ENCODE results near the gene MTRR. TPM values are rescaled to one million over a fixed set of nuclear protein-coding genes. Genes with fewer than 3 reads are reported as not detected.

The MTRR gene
- total RNA-seq, 2 donors from 2014 or later, result 40.6 to 47.0 TPM

- Mint-ChIP-seq H3K27ac (no peak overlapping the region), H3K4me3 (no peak overlapping the region)
- 83 to 95% methylated on average over 1 of the region's 2 CpGs for WGBS, 2 experiments (ENCODE audit: insufficient coverage in 1 of 2, insufficient read length in 1 of 2)
These were observed 2.8 kb upstream of the MTRR start for GRCh38 chr5:7866196-7866595.

GRCh38 chr5:7867260-7867659, 1.7 kb upstream of the MTRR start:
- no peak overlapping the region for H3K4me3 Mint-ChIP-seq
- no peak overlapping the region for H3K27ac ChIP-seq (ENCODE audit: low read depth, low read length)
- H3K4me1 Mint-ChIP-seq, result peaks cover 14% of the 10 kb centered on the region
- no peak overlapping the region for H3K9ac ChIP-seq (ENCODE audit: extremely low read depth, low read length, poor library complexity, severe bottlenecking)
- no peak for DNase-seq
- no peak for TF ChIP-seq CTCF (conservative IDR thresholded peaks at IDR 0.05)
- H3K9me3 ChIP-seq (ENCODE audit: control insufficient read depth, low read length), result no peaks in the 10 kb centered on the region
- WGBS, 2 experiments (ENCODE audit: insufficient coverage in 1 of 2, insufficient read length in 1 of 2), result 93 to 94% methylated on average over 3 of the region's 3 CpGs
- no peak overlapping the region for H3K27ac Mint-ChIP-seq
- H3K27me3 ChIP-seq (ENCODE audit: control insufficient read depth, insufficient read depth, low read length, poor library complexity, severe bottlenecking), result no peaks in the 10 kb centered on the region
- H3K36me3 ChIP-seq (ENCODE audit: control insufficient read depth, insufficient read depth, low read length), result peaks cover 29% of the 10 kb centered on the region
- H3K27me3 Mint-ChIP-seq (ENCODE audit: insufficient read depth), result no peaks in the 10 kb centered on the region
- H3K4me3 ChIP-seq (ENCODE audit: low read length), result peak overlapping the region; percentile 85
- peaks cover 7% of the 10 kb centered on the region for H3K4me1 ChIP-seq (ENCODE audit: control insufficient read depth, insufficient read depth, low read length)
- H3K36me3 Mint-ChIP-seq (ENCODE audit: low read depth), result peaks cover 4% of the 10 kb centered on the region
- no peaks in the 10 kb centered on the region for H3K9me3 Mint-ChIP-seq

More at GRCh38 chr5:7866196-7866595, 2.8 kb upstream of the MTRR start:
- Histone ChIP-seq H3K9ac (ENCODE audit: extremely low read depth, low read length, poor library complexity, severe bottlenecking) (no peak overlapping the region), H3K4me3 (ENCODE audit: low read length) (no peak overlapping the region), H3K27me3 (ENCODE audit: control insufficient read depth, insufficient read depth, low read length, poor library complexity, severe bottlenecking) (no peaks in the 10 kb centered on the region), H3K4me1 (ENCODE audit: control insufficient read depth, insufficient read depth, low read length) (peaks cover 7% of the 10 kb centered on the region), H3K36me3 (ENCODE audit: control insufficient read depth, insufficient read depth, low read length) (peaks cover 30% of the 10 kb centered on the region), H3K27ac (ENCODE audit: low read depth, low read length) (no peak overlapping the region), H3K9me3 (ENCODE audit: control insufficient read depth, low read length) (no peaks in the 10 kb centered on the region)
- Mint-ChIP-seq H3K4me1 (peaks cover 14% of the 10 kb centered on the region), H3K36me3 (ENCODE audit: low read depth) (peaks cover 8% of the 10 kb centered on the region), H3K27me3 (ENCODE audit: insufficient read depth) (no peaks in the 10 kb centered on the region), H3K9me3 (no peaks in the 10 kb centered on the region)
- no peak for TF ChIP-seq CTCF (conservative IDR thresholded peaks at IDR 0.05)
- no peak for DNase-seq

- no peaks in the 10 kb centered on the region for H3K9me3 Mint-ChIP-seq
- Histone ChIP-seq H3K9ac (ENCODE audit: extremely low read depth, low read length, poor library complexity, severe bottlenecking) (peak overlapping the region; percentile 18), H3K9me3 (ENCODE audit: control insufficient read depth, low read length) (no peaks in the 10 kb centered on the region), H3K36me3 (ENCODE audit: control insufficient read depth, insufficient read depth, low read length) (peaks cover 19% of the 10 kb centered on the region), H3K4me1 (ENCODE audit: control insufficient read depth, insufficient read depth, low read length) (peaks cover 7% of the 10 kb centered on the region), H3K27ac (ENCODE audit: low read depth, low read length) (no peak overlapping the region), H3K4me3 (ENCODE audit: low read length) (peak overlapping the region; percentile 85), H3K27me3 (ENCODE audit: control insufficient read depth, insufficient read depth, low read length, poor library complexity, severe bottlenecking) (no peaks in the 10 kb centered on the region)
- H3K36me3 Mint-ChIP-seq (ENCODE audit: low read depth), result peaks cover 5% of the 10 kb centered on the region
- peaks cover 14% of the 10 kb centered on the region for H3K4me1 Mint-ChIP-seq
- H3K27ac Mint-ChIP-seq, result peak overlapping the region; percentile 65
- WGBS, 2 experiments (ENCODE audit: insufficient coverage in 1 of 2, insufficient read length in 1 of 2), result 1 to 5% methylated on average over 7 to 8 of the region's 8 CpGs
- H3K4me3 Mint-ChIP-seq, result peak overlapping the region; percentile 84
- DNase-seq, result no peak
- no peaks in the 10 kb centered on the region for H3K27me3 Mint-ChIP-seq (ENCODE audit: insufficient read depth)
- no peak for TF ChIP-seq CTCF (conservative IDR thresholded peaks at IDR 0.05)
These were observed 548 bp upstream of the MTRR start for GRCh38 chr5:7868427-7868772.

Measured in endodermal cell (in vitro differentiated cells).